ENCODE measurements around the gene CSH1.
A peak's percentile ranks its signal among the peaks of the same experiment; 100 is the strongest.
"Not testable (repeated sequence)": the region's sequence is repeated elsewhere in the genome, so short reads cannot be mapped to it uniquely, and the experiment has no call there.

Gene CSH1

GRCh38 chr17:63881337-63881736 is 15.0 kb downstream of the CSH1 start:
- not testable (repeated sequence) for H4K8ac ChIP-seq (ENCODE audit: low read length); H4K91ac ChIP-seq (ENCODE audit: low read length); H3K4me1 ChIP-seq (ENCODE audit: control insufficient read depth, insufficient read depth, low read depth, low read length); H3K36me3 ChIP-seq (ENCODE audit: control insufficient read depth in 1 of 2, insufficient read depth in 2 of 2, low read depth in 1 of 2, low read length in 2 of 2); H2BK12ac ChIP-seq (ENCODE audit: low read length in 2 of 2); H3K9ac ChIP-seq (ENCODE audit: low read length); H2BK15ac ChIP-seq (ENCODE audit: low read depth, poor library complexity, severe bottlenecking); H2AFZ ChIP-seq (ENCODE audit: low read depth, low read length); H3K23ac ChIP-seq (ENCODE audit: low read length in 2 of 2); H3K18ac ChIP-seq (ENCODE audit: low read depth in 1 of 2, low read length in 2 of 2); H3K4ac ChIP-seq (ENCODE audit: low read depth in 1 of 2, low read length in 2 of 2); H2AK5ac ChIP-seq (ENCODE audit: low read length, severe bottlenecking); H3K79me1 ChIP-seq (replicated peaks; ENCODE audit: low read length, poor library complexity, severe bottlenecking); H2BK5ac ChIP-seq (ENCODE audit: low read depth, low read length, poor library complexity, severe bottlenecking); H3K4me2 ChIP-seq (ENCODE audit: low read length, poor library complexity, severe bottlenecking); H3K27ac ChIP-seq (ENCODE audit: low read length, poor library complexity, severe bottlenecking); H3K9me3 ChIP-seq (ENCODE audit: control insufficient read depth, low read length); H3K4me3 ChIP-seq (ENCODE audit: insufficient read depth in 1 of 2, low read depth in 1 of 2, low read length in 2 of 2); H2BK120ac ChIP-seq (ENCODE audit: low read depth, low read length); H3K14ac ChIP-seq (ENCODE audit: low read length in 2 of 2)
- peak; percentile 22 for DNase-seq
- peaks cover 9 to 39% of the 10 kb centered on the region in 2 experiments for H3K27me3 ChIP-seq (ENCODE audit: control insufficient read depth in 1 of 2, insufficient read depth in 1 of 2, low read length in 2 of 2)
- 17% methylated on average over 11 of the region's 11 CpGs for WGBS

- Histone ChIP-seq H2BK15ac (ENCODE audit: low read depth, poor library complexity, severe bottlenecking) (no peak overlapping the region), H3K79me1 (replicated peaks; ENCODE audit: low read length, poor library complexity, severe bottlenecking) (no peaks in the 10 kb centered on the region), H3K36me3 (ENCODE audit: control insufficient read depth in 1 of 2, insufficient read depth in 2 of 2, low read depth in 1 of 2, low read length in 2 of 2) (no peaks in the 10 kb centered on the region), H3K9ac (ENCODE audit: low read length) (no peak overlapping the region), H2AK5ac (ENCODE audit: low read length, severe bottlenecking) (no peak overlapping the region), H2BK120ac (ENCODE audit: low read depth, low read length) (no peak overlapping the region), H3K4me2 (ENCODE audit: low read length, poor library complexity, severe bottlenecking) (no peak overlapping the region), H3K4me3 (ENCODE audit: insufficient read depth in 1 of 2, low read depth in 1 of 2, low read length in 2 of 2) (no peak overlapping the region), H3K27me3 (ENCODE audit: control insufficient read depth in 1 of 2, insufficient read depth in 1 of 2, low read length in 2 of 2) (peaks cover 9 to 38% of the 10 kb centered on the region in 2 experiments), H3K18ac (ENCODE audit: low read depth in 1 of 2, low read length in 2 of 2) (no peak overlapping the region), H3K23ac (ENCODE audit: low read length in 2 of 2) (no peak overlapping the region), H3K27ac (ENCODE audit: low read length, poor library complexity, severe bottlenecking) (no peak overlapping the region), H3K14ac (ENCODE audit: low read length in 2 of 2) (no peak overlapping the region), H4K8ac (ENCODE audit: low read length) (no peak overlapping the region), H4K91ac (ENCODE audit: low read length) (no peak overlapping the region), H3K4me1 (ENCODE audit: control insufficient read depth, insufficient read depth, low read depth, low read length) (no peaks in the 10 kb centered on the region), H2BK12ac (ENCODE audit: low read length in 2 of 2) (no peak overlapping the region), H3K4ac (ENCODE audit: low read depth in 1 of 2, low read length in 2 of 2) (no peak overlapping the region), H2AFZ (ENCODE audit: low read depth, low read length) (no peak overlapping the region), H2BK5ac (ENCODE audit: low read depth, low read length, poor library complexity, severe bottlenecking) (no peak overlapping the region), H3K9me3 (ENCODE audit: control insufficient read depth, low read length) (no peaks in the 10 kb centered on the region)
- WGBS = 87% methylated on average over 12 of the region's 12 CpGs
- no peak for DNase-seq
Observed at GRCh38 chr17:63880706-63881105, 15.7 kb downstream of the CSH1 start.

GRCh38 chr17:63878413-63878812 is 18.0 kb downstream of the CSH1 start:
- DNase-seq; H4K91ac ChIP-seq (ENCODE audit: low read length); H2AK5ac ChIP-seq (ENCODE audit: low read length, severe bottlenecking); H2AFZ ChIP-seq (ENCODE audit: low read depth, low read length); H3K79me1 ChIP-seq (replicated peaks; ENCODE audit: low read length, poor library complexity, severe bottlenecking); H4K8ac ChIP-seq (ENCODE audit: low read length); H3K23ac ChIP-seq (ENCODE audit: low read length in 2 of 2); H3K4me1 ChIP-seq (ENCODE audit: control insufficient read depth, insufficient read depth, low read depth, low read length); H3K36me3 ChIP-seq (ENCODE audit: control insufficient read depth in 1 of 2, insufficient read depth in 2 of 2, low read depth in 1 of 2, low read length in 2 of 2); H2BK15ac ChIP-seq (ENCODE audit: low read depth, poor library complexity, severe bottlenecking); H3K4me3 ChIP-seq (ENCODE audit: insufficient read depth in 1 of 2, low read depth in 1 of 2, low read length in 2 of 2); H3K27ac ChIP-seq (ENCODE audit: low read length, poor library complexity, severe bottlenecking); H3K4ac ChIP-seq (ENCODE audit: low read depth in 1 of 2, low read length in 2 of 2); H2BK120ac ChIP-seq (ENCODE audit: low read depth, low read length); H3K4me2 ChIP-seq (ENCODE audit: low read length, poor library complexity, severe bottlenecking); H3K18ac ChIP-seq (ENCODE audit: low read depth in 1 of 2, low read length in 2 of 2); H3K14ac ChIP-seq (ENCODE audit: low read length in 2 of 2); H3K9ac ChIP-seq (ENCODE audit: low read length); H3K9me3 ChIP-seq (ENCODE audit: control insufficient read depth, low read length); H2BK5ac ChIP-seq (ENCODE audit: low read depth, low read length, poor library complexity, severe bottlenecking); H2BK12ac ChIP-seq (ENCODE audit: low read length in 2 of 2): not testable (repeated sequence)
- peaks cover 9 to 31% of the 10 kb centered on the region in 2 experiments for H3K27me3 ChIP-seq (ENCODE audit: control insufficient read depth in 1 of 2, insufficient read depth in 1 of 2, low read length in 2 of 2)
- 91% methylated on average over 9 of the region's 9 CpGs for WGBS

GRCh38 chr17:63874693-63875092 is 21.7 kb downstream of the CSH1 start:
- H2AFZ ChIP-seq (ENCODE audit: low read depth, low read length); H3K4ac ChIP-seq (ENCODE audit: low read depth in 1 of 2, low read length in 2 of 2); H3K9me3 ChIP-seq (ENCODE audit: control insufficient read depth, low read length); H2AK5ac ChIP-seq (ENCODE audit: low read length, severe bottlenecking); H2BK5ac ChIP-seq (ENCODE audit: low read depth, low read length, poor library complexity, severe bottlenecking); H3K4me1 ChIP-seq (ENCODE audit: control insufficient read depth, insufficient read depth, low read depth, low read length); H2BK15ac ChIP-seq (ENCODE audit: low read depth, poor library complexity, severe bottlenecking); H4K8ac ChIP-seq (ENCODE audit: low read length); H3K79me1 ChIP-seq (replicated peaks; ENCODE audit: low read length, poor library complexity, severe bottlenecking); H3K9ac ChIP-seq (ENCODE audit: low read length); H2BK120ac ChIP-seq (ENCODE audit: low read depth, low read length); H3K23ac ChIP-seq (ENCODE audit: low read length in 2 of 2); H3K4me2 ChIP-seq (ENCODE audit: low read length, poor library complexity, severe bottlenecking); H3K36me3 ChIP-seq (ENCODE audit: control insufficient read depth in 1 of 2, insufficient read depth in 2 of 2, low read depth in 1 of 2, low read length in 2 of 2); H3K14ac ChIP-seq (ENCODE audit: low read length in 2 of 2); H4K91ac ChIP-seq (ENCODE audit: low read length); DNase-seq; H3K18ac ChIP-seq (ENCODE audit: low read depth in 1 of 2, low read length in 2 of 2); H2BK12ac ChIP-seq (ENCODE audit: low read length in 2 of 2); H3K27ac ChIP-seq (ENCODE audit: low read length, poor library complexity, severe bottlenecking); H3K4me3 ChIP-seq (ENCODE audit: insufficient read depth in 1 of 2, low read depth in 1 of 2, low read length in 2 of 2): not testable (repeated sequence)
- H3K27me3 ChIP-seq (ENCODE audit: control insufficient read depth in 1 of 2, insufficient read depth in 1 of 2, low read length in 2 of 2) = peaks cover 0 to 17% of the 10 kb centered on the region in 2 experiments
- 87% methylated on average over 3 of the region's 6 CpGs for WGBS
